Keratinocyte (primary cell): ENCODE results near the gene SEMA3F. TPM values are rescaled to one million over a fixed set of nuclear protein-coding genes. Genes with fewer than 3 reads are reported as not detected.

Experiments used
- DNase-seq: peaks from one replicate; pipeline ENCODE4 v3.0.0-alpha.2; 2011; ENCODE audit warnings: low read depth, missing footprints, low spot score
- FAIRE-seq: peaks from 2 replicates; lab custom pipeline; 2011; peaks lifted over from hg19 to GRCh38; lab: Jason Lieb, UNC
- H2AFZ ChIP-seq: 2 replicates; pipeline ENCODE4 v1.6.0; 2012; ENCODE audit warnings: low read length, control low read depth, inconsistent platforms; ENCODE audit not compliant: control insufficient read depth
- H3K27ac ChIP-seq: 2 replicates; pipeline ENCODE4 v1.5.1; 2011; ENCODE audit warnings: low read length; ENCODE audit not compliant: control insufficient read depth, insufficient read depth
- H3K27me3 ChIP-seq: 3 replicates; pipeline ENCODE4 v1.6.0; 2011; ENCODE audit warnings: low read length; ENCODE audit not compliant: control insufficient read depth, insufficient read depth; ENCODE audit errors: extremely low read depth
- H3K36me3 ChIP-seq, 2 experiments: 2 replicates in 1 of 2; 3 replicates in 1 of 2; pipeline ENCODE4 v1.5.1; 2011; ENCODE audit warnings: low read length in 2 of 2, mild to moderate bottlenecking in 1 of 2; ENCODE audit not compliant: control insufficient read depth in 2 of 2, insufficient read depth in 2 of 2; ENCODE audit errors: extremely low read depth in 1 of 2
- H3K4me1 ChIP-seq: 3 replicates; pipeline ENCODE4 v1.5.1; 2011; ENCODE audit warnings: low read length; ENCODE audit not compliant: control insufficient read depth, insufficient read depth; ENCODE audit errors: extremely low read depth
- H3K4me2 ChIP-seq: 3 replicates; pipeline ENCODE4 v1.6.0; 2011; ENCODE audit warnings: low read depth, low read length; ENCODE audit not compliant: control insufficient read depth, insufficient read depth; ENCODE audit errors: extremely low read depth
- H3K4me3 ChIP-seq, 3 experiments: fragments of 200-600 bp in 1 of 3; sonication (generic) in 1 of 3; 2 replicates in 2 of 3; 3 replicates in 1 of 3; pipeline ENCODE4 v1.5.1; 2011 to 2016; ENCODE audit warnings: low read length in 3 of 3, mild to moderate bottlenecking in 3 of 3, control low read depth in 2 of 3, inconsistent platforms in 1 of 3, low read depth in 1 of 3, mixed read lengths in 1 of 3, mixed run types in 1 of 3, moderate library complexity in 1 of 3; ENCODE audit not compliant: control insufficient read depth in 2 of 3, insufficient read depth in 2 of 3; ENCODE audit errors: extremely low read depth in 1 of 3
- H3K79me2 ChIP-seq: 2 replicates; pipeline ENCODE4 v1.6.0; 2012; ENCODE audit warnings: low read length; ENCODE audit not compliant: control insufficient read depth, insufficient read depth
- H3K9ac ChIP-seq: 3 replicates; pipeline ENCODE4 v1.6.0; 2011; ENCODE audit warnings: low read length; ENCODE audit not compliant: control insufficient read depth, insufficient read depth; ENCODE audit errors: extremely low read depth
- H3K9me1 ChIP-seq: 3 replicates; pipeline ENCODE4 v1.6.0; 2011; ENCODE audit warnings: low read length; ENCODE audit not compliant: control insufficient read depth, insufficient read depth; ENCODE audit errors: extremely low read depth
- H3K9me3 ChIP-seq: 2 replicates; pipeline ENCODE4 v1.5.1; 2012; ENCODE audit warnings: low read depth, low read length; ENCODE audit not compliant: control insufficient read depth
- H4K20me1 ChIP-seq: 3 replicates; pipeline ENCODE4 v1.6.0; 2011; ENCODE audit warnings: low read length; ENCODE audit not compliant: control insufficient read depth, insufficient read depth; ENCODE audit errors: extremely low read depth
- EZH2 ChIP-seq: IDR thresholded peaks from one replicate; pipeline ENCODE4 v1.6.1; 2012; ENCODE audit warnings: inconsistent platforms, mild to moderate bottlenecking, low read length, moderate library complexity
- dilution Hi-C: fragments of 300-500 bp; cut with MboI; formaldehyde crosslinking; loops from one replicate; pipeline ENCODE4 v1.7.0; 2020; ENCODE audit warnings: low sequenced_read_pairs; ENCODE audit not compliant: extremely low pct_ligation_motif_present
- polyA plus RNA-seq, 5 experiments: library from polyadenylated mRNA; depleted of rRNA in 3 of 5; stranded (reverse) in 3 of 5; stranded (forward) in 1 of 5; unstranded in 1 of 5; fragments of >200 nt; gene quantifications; 1 replicate in 1 of 5; 2 replicates in 3 of 5; 3 replicates in 1 of 5; pipeline versions ENCODE4 v1.2.1 to v1.2.3, GENCODE V29; 2011 to 2012; ENCODE audit warnings: missing spikeins in 2 of 5, low read depth in 1 of 5, low replicate concordance in 1 of 5
- TF ChIP-seq, protein P1 (sequence below), 3 experiments: IDR thresholded peaks in 1 of 3; conservative IDR thresholded peaks in 1 of 3; optimal IDR thresholded peaks in 1 of 3; 2 replicates in 2 of 3; 3 replicates in 1 of 3; pipeline versions ENCODE3 to v1.5.1; 2011; ENCODE audit warnings: low read length in 3 of 3, mild to moderate bottlenecking in 3 of 3, moderate library complexity in 2 of 3, control low read depth in 1 of 3, inconsistent platforms in 1 of 3; ENCODE audit not compliant: insufficient read depth in 2 of 3; ENCODE audit errors: extremely low read depth in 1 of 3

SEMA3F gene
- polyA plus RNA-seq, 1 donor (not counting 4 experiments of a cell fraction or from before 2014, with no cell fraction given), result 72.8 TPM

DNA sequence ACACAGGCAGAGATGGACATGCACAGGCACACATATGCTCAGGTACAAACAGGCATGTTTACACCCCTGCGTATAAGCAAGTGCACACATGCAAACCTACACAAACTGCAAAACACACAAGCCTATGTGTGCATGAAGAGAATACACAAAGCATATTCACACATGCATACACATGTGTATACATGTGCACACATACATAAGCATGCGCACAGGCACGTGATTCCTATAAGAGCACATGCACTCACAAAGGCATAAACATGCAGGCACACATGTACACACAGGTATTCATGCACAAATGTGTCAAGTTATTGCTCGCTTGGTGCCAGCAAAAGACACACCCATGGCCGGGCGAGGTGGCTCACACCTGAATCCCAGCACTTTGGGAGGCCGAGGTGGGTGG lies 34.9 kb downstream of the SEMA3F start:
- H2AFZ ChIP-seq, result no peak overlapping the region
- no peaks in the 10 kb centered on the region for H3K9me3 ChIP-seq
- DNase-seq (no peak), FAIRE-seq (peak; percentile 56)
- no peaks in the 10 kb centered on the region for H3K4me1 ChIP-seq
- H3K4me3 ChIP-seq, result no peak overlapping the region
- dilution Hi-C loops, result no loop called here
- no peak overlapping the region for H3K27ac ChIP-seq
- peaks cover 23 to 24% of the 10 kb centered on the region in 2 experiments for H3K36me3 ChIP-seq
- no peaks in the 10 kb centered on the region for H3K9me1 ChIP-seq
- peaks cover 22% of the 10 kb centered on the region for H3K27me3 ChIP-seq
- H3K79me2 ChIP-seq, result no peaks in the 10 kb centered on the region
- H4K20me1 ChIP-seq, result peaks cover 11% of the 10 kb centered on the region
- TF ChIP-seq EZH2, result no peak
- TF ChIP-seq, protein P1, sequence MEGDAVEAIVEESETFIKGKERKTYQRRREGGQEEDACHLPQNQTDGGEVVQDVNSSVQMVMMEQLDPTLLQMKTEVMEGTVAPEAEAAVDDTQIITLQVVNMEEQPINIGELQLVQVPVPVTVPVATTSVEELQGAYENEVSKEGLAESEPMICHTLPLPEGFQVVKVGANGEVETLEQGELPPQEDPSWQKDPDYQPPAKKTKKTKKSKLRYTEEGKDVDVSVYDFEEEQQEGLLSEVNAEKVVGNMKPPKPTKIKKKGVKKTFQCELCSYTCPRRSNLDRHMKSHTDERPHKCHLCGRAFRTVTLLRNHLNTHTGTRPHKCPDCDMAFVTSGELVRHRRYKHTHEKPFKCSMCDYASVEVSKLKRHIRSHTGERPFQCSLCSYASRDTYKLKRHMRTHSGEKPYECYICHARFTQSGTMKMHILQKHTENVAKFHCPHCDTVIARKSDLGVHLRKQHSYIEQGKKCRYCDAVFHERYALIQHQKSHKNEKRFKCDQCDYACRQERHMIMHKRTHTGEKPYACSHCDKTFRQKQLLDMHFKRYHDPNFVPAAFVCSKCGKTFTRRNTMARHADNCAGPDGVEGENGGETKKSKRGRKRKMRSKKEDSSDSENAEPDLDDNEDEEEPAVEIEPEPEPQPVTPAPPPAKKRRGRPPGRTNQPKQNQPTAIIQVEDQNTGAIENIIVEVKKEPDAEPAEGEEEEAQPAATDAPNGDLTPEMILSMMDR (optimal IDR thresholded peaks at IDR 0.05 in 1 of 3, IDR thresholded peaks at IDR 0.05 in 1 of 3, conservative IDR thresholded peaks at IDR 0.05 in 1 of 3; ENCODE audit: extremely low read depth in 1 of 3, insufficient read depth in 2 of 3, low read length in 3 of 3), result no peak
- no peak overlapping the region for H3K9ac ChIP-seq
- H3K4me2 ChIP-seq, result no peak overlapping the region

GRCh38 chr3:50190936-50191660 lies 36.0 kb downstream of the SEMA3F start, which contains the start of gene GNAT1:
GNAT1 (plus strand) TSS chr3:50191610; CDS start chr3:50191726, 116 bp downstream.
- FAIRE-seq (no peak), DNase-seq (no peak)
- Histone ChIP-seq H3K36me3 (peaks cover 14 to 16% of the 10 kb centered on the region in 2 experiments), H3K27me3 (peaks cover 25% of the 10 kb centered on the region), H3K27ac (no peak within 1 kb of the TSS), H4K20me1 (peaks cover 11% of the 10 kb centered on the region), H3K9ac (no peak within 1 kb of the TSS), H3K9me3 (no peaks in the 10 kb centered on the region), H2AFZ (no peak within 1 kb of the TSS), H3K79me2 (no peaks in the 10 kb centered on the region), H3K4me3 (no peak within 1 kb of the TSS), H3K9me1 (no peaks in the 10 kb centered on the region), H3K4me2 (no peak within 1 kb of the TSS), H3K4me1 (no peaks in the 10 kb centered on the region)
- TF ChIP-seq, protein P1 (optimal IDR thresholded peaks at IDR 0.05 in 1 of 3, IDR thresholded peaks at IDR 0.05 in 1 of 3, conservative IDR thresholded peaks at IDR 0.05 in 1 of 3; ENCODE audit: extremely low read depth in 1 of 3, insufficient read depth in 2 of 3, low read length in 3 of 3), result no peak
- no peak for TF ChIP-seq EZH2
- dilution Hi-C loops, result no loop called here
